ENCODE results near the gene APOBEC3H.

Gene APOBEC3H

DNA sequence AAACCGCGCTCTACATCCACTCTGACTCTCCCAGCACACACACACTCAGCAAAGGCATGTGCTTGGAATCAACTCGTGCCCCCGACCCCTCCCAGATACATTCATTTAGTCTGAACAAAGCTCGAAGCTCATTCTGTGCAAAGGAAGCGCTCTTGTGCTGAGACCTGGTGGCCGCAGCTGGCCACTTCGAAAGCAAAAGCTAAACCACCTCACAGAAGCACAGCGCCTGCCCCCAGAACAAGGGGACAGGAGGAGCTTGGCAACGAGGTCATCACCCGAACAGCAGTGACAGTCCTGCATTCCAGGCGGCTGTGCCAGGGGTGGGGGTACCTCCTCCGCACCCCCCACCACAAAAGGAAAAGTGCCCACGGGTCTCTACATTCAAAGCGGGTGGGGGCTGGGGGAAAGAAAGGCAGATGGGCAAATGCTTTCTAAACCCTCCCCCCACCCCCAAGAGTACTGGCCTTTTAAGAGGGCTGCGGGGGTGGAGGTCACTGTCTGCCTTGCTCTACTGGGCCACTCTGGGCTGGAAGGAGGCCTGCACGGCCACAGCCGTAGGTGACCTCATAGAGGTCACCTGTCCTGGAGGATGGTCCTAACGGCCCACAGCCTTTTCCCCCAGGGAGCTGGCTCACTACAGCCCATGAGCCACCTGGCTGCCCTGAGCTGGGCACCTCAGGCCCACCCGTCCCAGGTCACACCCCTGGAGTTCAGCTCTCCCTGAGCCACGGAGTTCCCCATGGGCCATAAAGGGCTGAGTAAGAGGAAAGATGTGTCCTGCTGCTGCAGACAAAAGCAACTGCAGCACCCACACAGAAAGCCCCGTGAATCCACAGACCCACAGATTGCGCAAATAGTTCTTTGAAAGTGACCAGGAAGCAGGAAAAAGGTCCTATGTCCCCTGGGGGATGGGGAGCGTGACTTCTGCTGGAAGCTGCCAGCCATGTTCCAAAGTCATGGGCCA lies 34.1 kb downstream of the APOBEC3H start:
- no peak for ATAC-seq (replicated peaks)
- H3K27ac Mint-ChIP-seq: no peak overlapping the region
- no peaks in the 10 kb centered on the region for H3K27me3 Mint-ChIP-seq
- no peaks in the 10 kb centered on the region for H3K9me3 Mint-ChIP-seq
- no peak overlapping the region for H3K4me3 Mint-ChIP-seq
- peaks cover 6 to 8% of the 10 kb centered on the region in 2 donors for H3K4me1 Mint-ChIP-seq
- H3K36me3 Mint-ChIP-seq: peaks cover 4 to 11% of the 10 kb centered on the region in 2 donors
- DNase-seq: no peak

DNA sequence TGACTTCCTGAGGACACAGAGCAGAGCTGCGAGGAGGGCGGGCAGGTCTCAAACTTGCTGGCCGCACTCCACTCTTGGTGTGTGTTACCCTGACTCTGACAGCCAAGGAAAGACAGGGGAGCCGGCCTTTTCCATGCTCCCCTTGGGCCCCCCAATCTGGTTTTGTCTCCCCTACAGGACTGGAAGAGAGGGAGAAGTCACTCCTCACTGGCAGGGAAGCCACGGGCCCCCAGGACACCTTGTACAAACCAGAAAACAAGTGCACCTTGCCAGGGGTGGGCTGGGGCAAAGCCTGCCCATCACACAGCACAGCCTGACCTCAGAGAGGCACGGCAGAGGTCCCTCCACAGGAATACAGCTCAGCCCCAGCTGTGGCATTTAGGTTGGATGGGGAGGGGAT lies 35.2 kb downstream of the APOBEC3H start:
- H3K9me3 Mint-ChIP-seq: no peaks in the 10 kb centered on the region
- peaks cover 4 to 11% of the 10 kb centered on the region in 2 donors for H3K36me3 Mint-ChIP-seq

DNA sequence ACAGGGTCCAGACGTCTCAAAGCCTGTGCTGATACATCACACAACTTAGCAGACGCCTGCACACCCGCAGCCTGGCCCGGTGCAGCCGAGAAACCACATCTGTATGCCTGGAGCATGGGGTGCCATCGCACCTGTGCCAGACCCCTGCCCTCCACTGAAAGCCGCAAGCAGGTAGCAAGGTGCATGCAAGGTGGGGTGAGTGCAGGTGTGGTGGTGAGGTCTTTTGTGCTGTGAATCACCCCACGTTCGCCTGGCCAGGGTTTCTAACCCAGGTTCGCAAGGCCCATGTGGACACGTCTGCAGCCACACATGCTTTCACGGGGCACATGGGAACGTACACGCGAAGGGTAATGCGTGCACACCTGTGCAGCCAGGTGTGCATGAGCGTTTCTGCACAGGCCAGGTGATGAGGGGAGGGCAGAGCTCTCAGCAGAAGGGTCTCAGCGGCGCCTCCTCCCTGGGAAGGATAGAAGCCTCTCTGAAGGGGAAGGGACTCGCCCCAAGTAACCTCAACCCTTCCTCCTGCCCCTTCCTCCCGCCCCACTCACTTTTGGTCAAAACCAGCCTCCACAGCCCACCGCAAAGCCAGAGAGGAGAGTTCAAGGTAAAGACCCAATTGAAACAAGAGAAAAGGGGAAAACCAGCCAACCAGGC lies 36.0 kb downstream of the APOBEC3H start:
- Mint-ChIP-seq H3K4me3 (no peak overlapping the region), H3K36me3 (peaks cover 4 to 11% of the 10 kb centered on the region in 2 donors), H3K27me3 (no peaks in the 10 kb centered on the region), H3K4me1 (peaks cover 6 to 8% of the 10 kb centered on the region in 2 donors), H3K9me3 (no peaks in the 10 kb centered on the region), H3K27ac (no peak overlapping the region)
- ATAC-seq (replicated peaks) (no peak), DNase-seq (no peak)

More for the DNA sequence above, 35.2 kb downstream of the APOBEC3H start:
- DNase-seq (no peak), ATAC-seq (replicated peaks) (no peak)
- no peak overlapping the region for H3K27ac Mint-ChIP-seq
- H3K27me3 Mint-ChIP-seq: no peaks in the 10 kb centered on the region
- no peak overlapping the region for H3K4me3 Mint-ChIP-seq
- peaks cover 6 to 8% of the 10 kb centered on the region in 2 donors for H3K4me1 Mint-ChIP-seq

DNA sequence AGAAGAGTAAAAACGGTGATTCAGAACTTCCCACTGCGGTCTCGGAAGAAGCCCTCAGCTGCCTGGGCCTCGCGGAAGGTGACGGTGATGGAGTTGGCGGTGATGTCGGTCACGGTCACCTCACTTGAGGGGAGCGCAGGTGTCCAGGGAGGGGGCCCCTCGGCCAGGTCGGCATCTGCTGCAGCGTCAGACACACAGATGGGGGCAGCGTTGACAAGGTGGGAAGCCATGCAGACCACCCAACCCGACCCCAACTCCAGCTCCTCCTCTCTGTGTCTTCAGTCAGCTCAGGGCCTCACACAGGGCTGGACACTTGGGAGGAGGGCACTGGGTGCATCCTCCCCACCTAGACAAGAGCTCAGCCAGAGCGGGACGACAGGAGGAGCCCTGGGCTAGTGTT lies 36.8 kb downstream of the APOBEC3H start:
- ATAC-seq (replicated peaks) (no peak), DNase-seq (no peak)
- H3K36me3 Mint-ChIP-seq: peaks cover 4 to 7% of the 10 kb centered on the region in 2 donors
- no peaks in the 10 kb centered on the region for H3K27me3 Mint-ChIP-seq
- no peak overlapping the region for H3K4me3 Mint-ChIP-seq
- peak overlapping the region; percentile 14 for H3K27ac Mint-ChIP-seq
- peaks cover 1 to 6% of the 10 kb centered on the region in 2 donors for H3K4me1 Mint-ChIP-seq
- H3K9me3 Mint-ChIP-seq: no peaks in the 10 kb centered on the region

DNA sequence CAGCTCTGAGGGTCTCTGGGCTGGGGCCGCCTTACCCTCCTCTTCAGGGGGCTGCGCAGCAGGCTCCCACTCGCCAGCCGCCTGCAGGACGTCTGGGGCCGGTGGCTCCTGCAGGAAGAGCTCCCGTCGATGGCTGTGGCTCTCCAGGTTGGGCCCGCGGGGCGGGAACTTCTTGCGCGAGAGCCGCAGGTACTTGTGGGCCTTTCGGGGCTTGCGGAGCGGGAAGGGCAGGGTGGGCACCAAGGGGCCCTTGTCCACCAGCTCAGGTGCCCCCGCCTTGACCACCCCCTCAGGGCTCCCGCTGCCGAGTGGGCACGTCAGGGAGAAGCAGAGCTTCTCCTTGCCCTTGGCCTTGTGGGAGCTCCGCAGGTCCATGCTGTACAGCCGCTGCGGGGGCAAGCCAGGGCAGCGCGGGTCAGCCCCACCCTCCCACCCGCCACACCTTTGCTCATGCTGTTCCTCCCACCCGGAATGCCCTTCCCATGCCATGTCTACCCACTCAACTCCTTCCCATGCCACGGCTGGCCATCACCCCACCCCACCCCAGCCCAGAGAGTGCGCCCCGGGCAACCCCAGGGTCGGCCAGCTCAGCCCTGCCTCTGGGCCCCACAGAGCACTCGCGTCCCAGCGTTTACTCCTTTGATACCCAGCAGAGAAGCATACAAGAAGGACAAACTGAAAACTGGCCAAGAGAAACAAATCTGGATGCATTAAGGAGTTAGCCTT lies 37.5 kb downstream of the APOBEC3H start:
- Mint-ChIP-seq H3K36me3 (peaks cover 4% of the 10 kb centered on the region in 2 donors), H3K9me3 (no peaks in the 10 kb centered on the region), H3K27ac (no peak overlapping the region), H3K4me1 (peaks cover 0 to 6% of the 10 kb centered on the region in 2 donors), H3K4me3 (no peak overlapping the region), H3K27me3 (no peaks in the 10 kb centered on the region)
- no peak for ATAC-seq (replicated peaks)
- DNase-seq: no peak

DNA sequence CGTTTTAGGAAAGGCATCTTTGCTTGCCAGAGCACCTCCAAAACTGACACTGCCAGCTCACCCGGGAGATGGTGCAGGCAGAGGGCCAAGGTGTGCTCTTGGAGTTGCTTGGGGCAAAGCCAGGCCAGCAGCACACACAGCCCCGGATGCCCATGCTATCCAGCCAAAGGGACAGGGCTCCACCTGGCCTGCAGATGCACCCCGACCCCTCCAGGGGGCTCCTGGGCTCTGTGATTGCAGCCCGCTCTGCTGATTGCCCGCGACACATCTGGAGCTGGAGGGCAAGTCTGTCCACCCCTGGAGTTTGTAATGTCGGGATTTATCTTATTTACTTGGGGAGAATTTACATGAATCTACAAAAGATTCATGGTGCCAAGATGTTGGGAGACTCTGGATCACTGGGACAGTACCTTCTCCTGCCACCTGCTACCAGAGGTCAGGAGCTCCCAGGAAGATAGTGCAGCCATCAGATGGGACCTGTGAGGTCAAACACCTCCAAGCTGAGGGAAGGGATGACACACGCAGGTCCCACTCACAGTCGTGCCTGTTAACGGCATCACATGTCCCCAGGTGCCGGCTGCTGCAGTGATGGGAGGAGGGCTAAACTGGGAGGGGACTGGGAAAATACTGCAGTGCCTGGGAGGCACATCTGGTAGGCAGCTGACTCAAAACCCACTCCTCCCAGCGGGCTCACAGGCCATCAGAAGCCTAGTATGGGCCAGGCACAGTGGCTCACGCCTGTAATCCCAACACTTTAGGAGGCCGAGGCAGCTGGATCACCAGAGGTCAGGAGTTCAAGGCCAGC lies 38.2 kb downstream of the APOBEC3H start:
- Mint-ChIP-seq H3K4me1 (peaks cover 0 to 6% of the 10 kb centered on the region in 2 donors), H3K27me3 (no peaks in the 10 kb centered on the region), H3K27ac (no peak overlapping the region), H3K36me3 (peaks cover 6 to 8% of the 10 kb centered on the region in 2 donors), H3K4me3 (no peak overlapping the region), H3K9me3 (no peaks in the 10 kb centered on the region)
- ATAC-seq (replicated peaks) (peak; percentile 76 to 84), DNase-seq (no peak)

DNA sequence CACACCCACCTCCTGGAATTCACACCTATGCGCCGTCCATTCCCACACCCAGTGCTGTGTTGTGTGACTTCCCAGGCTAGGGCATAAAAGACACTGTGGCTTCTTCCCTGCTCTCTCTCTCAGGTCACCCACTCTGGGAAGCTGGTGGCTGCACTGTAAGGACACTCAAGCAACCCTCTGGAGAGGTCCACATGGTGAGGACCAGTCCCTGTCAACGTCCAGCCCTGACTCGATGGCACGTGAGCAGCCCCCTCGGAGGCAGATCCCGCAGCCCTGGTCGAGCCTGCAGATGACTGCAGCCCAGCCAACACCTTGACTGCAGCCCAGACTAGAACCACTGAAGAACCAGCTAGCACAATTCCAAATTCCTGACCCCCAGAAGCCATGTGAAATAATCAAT lies 39.3 kb downstream of the APOBEC3H start:
- H3K27me3 Mint-ChIP-seq: no peaks in the 10 kb centered on the region
- DNase-seq (no peak), ATAC-seq (replicated peaks) (no peak)
- H3K27ac Mint-ChIP-seq: peak overlapping the region; percentile 31
- H3K36me3 Mint-ChIP-seq: peaks cover 6 to 8% of the 10 kb centered on the region in 2 donors
- peaks cover 0 to 5% of the 10 kb centered on the region in 2 donors for H3K4me1 Mint-ChIP-seq
- H3K9me3 Mint-ChIP-seq: no peaks in the 10 kb centered on the region
- H3K4me3 Mint-ChIP-seq: no peak overlapping the region

DNA sequence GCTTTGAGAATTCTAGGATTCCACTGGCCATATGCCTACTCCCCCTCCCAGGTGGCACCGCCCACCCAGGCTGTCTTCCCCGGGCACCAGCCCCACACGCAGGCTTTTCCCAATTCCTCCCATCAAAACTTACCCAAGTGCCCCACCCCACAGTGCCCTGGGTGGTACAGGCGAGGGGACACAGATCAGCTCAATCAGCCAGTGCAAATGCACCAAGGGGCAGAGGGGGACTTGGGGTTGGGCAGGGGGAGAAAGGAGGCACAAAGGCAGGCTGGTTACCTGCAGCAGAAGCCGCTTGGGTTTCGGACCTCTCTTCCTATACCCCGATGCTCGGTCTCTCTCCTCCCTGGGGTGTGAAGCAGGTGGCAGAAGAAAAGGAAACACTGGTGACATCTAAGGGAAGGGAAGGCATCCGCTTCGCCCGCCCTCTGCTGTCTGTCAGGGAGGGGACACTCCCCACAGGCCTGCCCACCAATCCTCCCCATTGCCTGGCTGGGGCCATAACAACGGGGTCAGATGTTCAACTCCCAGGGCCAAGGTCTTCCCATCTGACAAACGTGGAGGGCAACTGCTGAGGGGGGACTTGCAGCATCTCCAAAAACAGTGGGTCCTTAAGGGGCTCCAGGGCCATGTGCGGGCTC lies 41.4 kb downstream of the APOBEC3H start:
- Mint-ChIP-seq H3K9me3 (no peaks in the 10 kb centered on the region), H3K27ac (no peak overlapping the region), H3K4me3 (no peak overlapping the region), H3K36me3 (peaks cover 2 to 4% of the 10 kb centered on the region in 2 donors), H3K27me3 (no peaks in the 10 kb centered on the region), H3K4me1 (peaks cover 0 to 3% of the 10 kb centered on the region in 2 donors)
- no peak for DNase-seq
- ATAC-seq (replicated peaks): no peak

DNA sequence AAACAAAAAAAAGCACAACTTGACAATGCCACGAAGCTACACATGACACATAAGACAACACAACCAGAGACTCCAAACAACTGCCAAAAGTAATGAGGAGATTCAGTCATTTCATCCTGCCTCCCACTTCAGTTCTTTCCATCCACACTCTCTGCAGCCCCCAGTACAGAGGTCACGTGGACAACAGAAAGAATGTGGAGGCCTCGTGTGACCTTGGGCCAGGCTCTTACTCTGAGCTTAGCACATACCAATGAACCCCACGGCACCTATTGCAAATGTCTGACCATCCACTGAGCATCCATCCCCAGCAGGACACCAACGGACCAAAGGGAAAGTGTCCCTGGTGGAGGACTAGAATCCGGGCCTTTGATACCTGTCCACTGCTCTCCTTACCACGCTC lies 42.9 kb downstream of the APOBEC3H start:
- Mint-ChIP-seq H3K4me1 (peaks cover 9 to 13% of the 10 kb centered on the region in 2 donors), H3K9me3 (no peaks in the 10 kb centered on the region), H3K27ac (peak overlapping the region; percentile 42), H3K4me3 (no peak overlapping the region), H3K27me3 (no peaks in the 10 kb centered on the region), H3K36me3 (peaks cover 2 to 4% of the 10 kb centered on the region in 2 donors)
- ATAC-seq (replicated peaks) (no peak), DNase-seq (no peak)

DNA sequence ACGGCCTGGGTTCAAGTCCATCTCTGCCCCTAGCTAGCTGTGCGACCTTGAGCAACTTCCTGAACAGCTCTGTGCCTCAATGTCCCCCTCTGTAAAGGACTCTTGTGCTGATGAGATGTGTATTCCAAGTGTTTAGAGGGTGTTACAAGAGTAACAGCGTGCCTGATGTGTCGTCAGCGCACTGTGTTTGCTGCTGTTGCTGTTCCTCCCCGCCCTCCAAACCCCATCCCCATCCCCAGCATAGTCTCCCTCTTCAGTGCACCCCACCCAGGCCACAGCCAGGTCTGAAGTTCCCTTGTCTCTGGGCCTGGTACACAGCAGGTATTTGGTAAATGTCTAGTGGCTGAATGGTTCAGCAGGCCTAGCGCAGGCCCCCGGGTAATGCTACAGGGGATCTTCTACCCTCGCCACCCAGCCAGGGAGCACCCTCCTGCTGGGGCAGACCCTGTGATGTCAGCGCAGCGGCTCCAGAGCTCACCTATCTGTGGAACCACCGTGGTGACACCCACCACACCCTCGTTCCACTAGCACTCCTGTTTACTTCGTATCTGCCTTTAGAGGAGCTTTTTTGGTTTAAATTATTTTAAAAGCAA lies 45.1 kb downstream of the APOBEC3H start:
- Mint-ChIP-seq H3K4me1 (peaks cover 14 to 24% of the 10 kb centered on the region in 2 donors), H3K27me3 (no peaks in the 10 kb centered on the region), H3K36me3 (peaks cover 2 to 4% of the 10 kb centered on the region in 2 donors), H3K4me3 (no peak overlapping the region), H3K27ac (no peak overlapping the region), H3K9me3 (no peaks in the 10 kb centered on the region)
- ATAC-seq (replicated peaks) (no peak), DNase-seq (no peak)

DNA sequence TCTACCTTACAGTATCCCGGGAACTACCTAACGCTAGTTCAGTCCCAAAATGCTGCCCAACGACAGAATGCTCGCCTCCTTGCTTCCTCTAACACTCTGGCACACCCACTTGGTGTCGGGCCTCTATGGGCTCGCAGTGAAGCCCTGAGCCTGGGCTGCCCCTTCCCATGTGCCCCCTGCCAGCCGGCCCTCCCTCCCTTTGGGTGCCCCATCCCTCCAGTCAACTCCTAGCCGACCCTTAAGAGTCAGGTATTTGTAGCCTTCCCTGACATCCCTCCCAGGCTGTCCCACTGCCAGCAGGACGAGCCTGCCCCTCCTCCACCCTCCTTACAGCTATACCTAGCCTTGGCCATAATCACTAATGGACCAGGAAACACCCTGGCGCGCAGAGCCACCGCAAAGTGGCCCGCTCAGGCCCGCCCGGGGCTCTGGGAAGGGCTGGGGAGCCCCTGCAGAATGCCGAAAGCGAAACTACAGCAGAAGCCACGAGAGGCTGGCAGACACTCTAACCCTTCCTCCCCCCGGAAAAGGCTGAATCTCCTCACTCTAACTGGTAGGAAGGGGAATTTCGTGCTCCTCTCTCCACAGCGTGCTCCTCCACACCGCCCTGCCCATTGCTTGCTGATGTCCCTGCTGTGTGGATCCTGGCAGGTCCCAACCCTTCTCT lies 47.2 kb downstream of the APOBEC3H start:
- peak overlapping the region; percentile 86 for H3K27ac Mint-ChIP-seq
- peaks cover 25 to 38% of the 10 kb centered on the region in 2 donors for H3K4me1 Mint-ChIP-seq
- ATAC-seq (replicated peaks) (peak; percentile 56 to 67), DNase-seq (peak; percentile 49)
- H3K36me3 Mint-ChIP-seq: peaks cover 4 to 9% of the 10 kb centered on the region in 2 donors
- H3K4me3 Mint-ChIP-seq: peak overlapping the region; percentile 94 to 99
- H3K9me3 Mint-ChIP-seq: no peaks in the 10 kb centered on the region
- H3K27me3 Mint-ChIP-seq: no peaks in the 10 kb centered on the region

DNA sequence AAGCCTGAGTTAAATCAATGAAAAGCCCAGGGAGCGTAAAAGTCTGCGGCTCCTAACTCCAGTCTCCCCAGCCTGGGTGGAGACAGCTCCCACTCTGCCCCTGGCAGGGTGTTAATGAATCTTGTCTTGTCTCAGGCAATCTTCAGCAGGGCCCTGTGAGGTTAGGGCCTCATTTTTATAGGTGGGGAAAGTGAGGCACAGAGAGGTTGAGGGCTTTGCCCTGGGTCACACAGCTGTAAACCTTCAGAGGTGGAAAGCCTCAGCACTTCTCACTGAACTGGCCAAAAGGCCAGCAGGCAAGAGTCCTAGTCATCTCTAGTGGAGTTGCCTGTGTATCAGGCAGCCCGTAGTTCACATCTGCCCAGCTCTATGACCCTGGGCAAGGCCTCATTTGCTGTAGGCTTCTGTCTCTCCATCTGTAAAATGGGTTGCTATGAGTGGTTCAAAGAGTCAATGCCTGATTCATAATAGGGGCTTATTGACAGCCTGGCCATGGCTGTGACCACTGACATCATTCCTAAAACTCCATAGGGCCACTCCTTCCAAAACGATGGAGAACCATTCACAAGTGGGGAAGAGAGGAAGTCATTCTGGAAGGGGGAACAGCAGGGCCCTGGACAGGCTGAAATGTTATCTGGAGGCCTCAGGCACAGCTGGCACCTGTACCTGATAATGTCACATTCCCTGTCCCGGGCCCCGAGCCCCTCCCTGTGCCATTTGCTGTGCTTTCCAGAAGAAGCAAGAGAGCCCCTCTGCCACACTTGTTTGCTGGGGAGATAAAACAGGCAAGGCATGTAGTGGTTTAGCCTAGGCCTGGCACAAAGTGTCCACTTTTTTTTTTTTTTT lies 49.4 kb downstream of the APOBEC3H start:
- peaks cover 1 to 8% of the 10 kb centered on the region in 2 donors for H3K36me3 Mint-ChIP-seq
- no peaks in the 10 kb centered on the region for H3K9me3 Mint-ChIP-seq
- peak overlapping the region; percentile 72 to 99 for H3K4me3 Mint-ChIP-seq
- DNase-seq (no peak), ATAC-seq (replicated peaks) (no peak)
- peak overlapping the region; percentile 51 for H3K27ac Mint-ChIP-seq
- peaks cover 45 to 61% of the 10 kb centered on the region in 2 donors for H3K4me1 Mint-ChIP-seq
- H3K27me3 Mint-ChIP-seq: no peaks in the 10 kb centered on the region
